WTC11 (cell line): ENCODE results near the gene NXN. TPM values are rescaled to one million over a fixed set of nuclear protein-coding genes. Genes with fewer than 3 reads are reported as not detected.
"Not testable (repeated sequence)": the region's sequence is repeated elsewhere in the genome, so short reads cannot be mapped to it uniquely, and the experiment has no call there.

ENCODE experiments used
- ATAC-seq: fragments of 200-7000 bp; cut with Tn5 transposase; 2 replicates; pipeline ENCODE4 v1.10.0; 2021; ENCODE audit warnings: mild to moderate bottlenecking, moderate library complexity
- CTCF ChIA-PET: fragments of 300-600 bp; sonication (Branson Sonifier 250); formaldehyde crosslinking; loops from one replicate; lab custom pipeline; 2021; ENCODE audit warnings: antibody characterized with exemption; lab: Charles Lee
- POLR2A ChIA-PET: fragments of 350-600 bp; sonication (Branson Sonifier 250); formaldehyde crosslinking; loops from one replicate; lab custom pipeline; 2021; ENCODE audit warnings: antibody characterized with exemption; lab: Charles Lee
- DNase-seq: peaks from one replicate; pipeline ENCODE4 v3.0.0; 2021; ENCODE audit warnings: low spot score
- H3K27ac Mint-ChIP-seq: 2 replicates; pipeline ENCODE4 v1.8.0; 2021; ENCODE audit warnings: mixed read lengths
- H3K27me3 Mint-ChIP-seq: 2 replicates; pipeline ENCODE4 v1.8.0; 2021; ENCODE audit warnings: low read depth, mild to moderate bottlenecking, moderate library complexity, mixed read lengths
- H3K36me3 Mint-ChIP-seq: 2 replicates; pipeline ENCODE4 v1.8.0; 2021; ENCODE audit warnings: mixed read lengths
- H3K4me1 Mint-ChIP-seq: 2 replicates; pipeline ENCODE4 v1.8.0; 2022; ENCODE audit warnings: mixed read lengths
- H3K4me3 Mint-ChIP-seq: 2 replicates; pipeline ENCODE4 v1.8.0; 2021; ENCODE audit warnings: mild to moderate bottlenecking, moderate library complexity, mixed read lengths
- H3K9me3 Mint-ChIP-seq: 2 replicates; pipeline ENCODE4 v1.8.0; 2021; ENCODE audit warnings: mixed read lengths
- FOXP1 ChIP-seq: sonication (generic); formaldehyde crosslinking; IDR thresholded peaks from 2 replicates; pipeline ENCODE4 v1.8.0; 2022; ENCODE audit warnings: missing genetic modification reagents, mild to moderate bottlenecking, moderate library complexity, borderline replicate concordance
- IRF2 ChIP-seq: sonication (generic); formaldehyde crosslinking; IDR thresholded peaks from 2 replicates; pipeline ENCODE4 v1.8.0; 2022; ENCODE audit warnings: low read depth, missing genetic modification reagents, borderline replicate concordance
- SMAD4 ChIP-seq: sonication (generic); formaldehyde crosslinking; IDR thresholded peaks from 2 replicates; pipeline ENCODE4 v1.8.0; 2022; ENCODE audit warnings: mild to moderate bottlenecking, missing genetic modification reagents
- total RNA-seq: library from RNA; stranded (reverse); gene quantifications from 3 replicates; pipeline ENCODE4 v1.2.3, GENCODE V29; 2021
- TF ChIP-seq, protein P1 (sequence below): sonication (generic); formaldehyde crosslinking; IDR thresholded peaks from 2 replicates; pipeline ENCODE4 v1.8.1; 2023; ENCODE audit warnings: mild to moderate bottlenecking, moderate library complexity, missing genetic modification reagents
- TF ChIP-seq, protein P2 (sequence below): sonication (generic); formaldehyde crosslinking; IDR thresholded peaks from 2 replicates; pipeline ENCODE4 v1.8.1; 2022; ENCODE audit warnings: low read depth, missing genetic modification reagents, borderline replicate concordance
- TF ChIP-seq, protein P3 (sequence below): sonication (generic); formaldehyde crosslinking; IDR thresholded peaks from 2 replicates; pipeline ENCODE4 v1.8.0; 2023; ENCODE audit warnings: missing genetic modification reagents
- TF ChIP-seq, protein P4 (sequence below): sonication (generic); formaldehyde crosslinking; IDR thresholded peaks from 2 replicates; pipeline ENCODE4 v1.8.1; 2023; ENCODE audit warnings: mild to moderate bottlenecking, missing genetic modification reagents, moderate library complexity
- TF ChIP-seq, protein P5 (sequence below): sonication (generic); formaldehyde crosslinking; IDR thresholded peaks from 2 replicates; pipeline ENCODE4 v1.8.0; 2022; ENCODE audit warnings: missing genetic modification reagents

The NXN gene
- total RNA-seq, 1 experiment from 2014 or later = 96.8 TPM

DNA sequence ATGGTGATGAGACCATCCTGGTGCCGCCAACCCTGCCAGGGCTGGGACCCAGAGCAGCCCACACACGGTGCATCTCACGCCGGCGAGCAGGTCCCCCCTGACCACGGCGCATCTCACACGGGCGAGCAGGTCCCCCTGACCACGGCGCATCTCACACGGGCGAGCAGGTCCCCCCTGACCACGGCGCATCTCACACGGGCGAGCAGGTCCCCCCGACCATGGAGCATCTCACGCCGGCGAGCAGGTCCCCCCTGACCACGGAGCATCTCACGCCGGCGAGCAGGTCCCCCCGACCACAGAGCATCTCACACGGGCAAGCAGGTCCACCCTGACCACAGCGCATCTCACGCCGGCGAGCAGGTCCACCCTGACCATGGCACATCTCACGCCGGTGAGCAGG, 138.3 kb downstream of the NXN start (continued):
- TF ChIP-seq, protein P1, sequence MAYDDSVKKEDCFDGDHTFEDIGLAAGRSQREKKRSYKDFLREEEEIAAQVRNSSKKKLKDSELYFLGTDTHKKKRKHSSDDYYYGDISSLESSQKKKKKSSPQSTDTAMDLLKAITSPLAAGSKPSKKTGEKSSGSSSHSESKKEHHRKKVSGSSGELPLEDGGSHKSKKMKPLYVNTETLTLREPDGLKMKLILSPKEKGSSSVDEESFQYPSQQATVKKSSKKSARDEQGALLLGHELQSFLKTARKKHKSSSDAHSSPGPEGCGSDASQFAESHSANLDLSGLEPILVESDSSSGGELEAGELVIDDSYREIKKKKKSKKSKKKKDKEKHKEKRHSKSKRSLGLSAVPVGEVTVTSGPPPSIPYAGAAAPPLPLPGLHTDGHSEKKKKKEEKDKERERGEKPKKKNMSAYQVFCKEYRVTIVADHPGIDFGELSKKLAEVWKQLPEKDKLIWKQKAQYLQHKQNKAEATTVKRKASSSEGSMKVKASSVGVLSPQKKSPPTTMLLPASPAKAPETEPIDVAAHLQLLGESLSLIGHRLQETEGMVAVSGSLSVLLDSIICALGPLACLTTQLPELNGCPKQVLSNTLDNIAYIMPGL (CRISPR knock-in tag) = no peak
- TF ChIP-seq FOXP1 (CRISPR knock-in tag) (no peak), IRF2 (CRISPR knock-in tag) (no peak)
- TF ChIP-seq, protein P2, sequence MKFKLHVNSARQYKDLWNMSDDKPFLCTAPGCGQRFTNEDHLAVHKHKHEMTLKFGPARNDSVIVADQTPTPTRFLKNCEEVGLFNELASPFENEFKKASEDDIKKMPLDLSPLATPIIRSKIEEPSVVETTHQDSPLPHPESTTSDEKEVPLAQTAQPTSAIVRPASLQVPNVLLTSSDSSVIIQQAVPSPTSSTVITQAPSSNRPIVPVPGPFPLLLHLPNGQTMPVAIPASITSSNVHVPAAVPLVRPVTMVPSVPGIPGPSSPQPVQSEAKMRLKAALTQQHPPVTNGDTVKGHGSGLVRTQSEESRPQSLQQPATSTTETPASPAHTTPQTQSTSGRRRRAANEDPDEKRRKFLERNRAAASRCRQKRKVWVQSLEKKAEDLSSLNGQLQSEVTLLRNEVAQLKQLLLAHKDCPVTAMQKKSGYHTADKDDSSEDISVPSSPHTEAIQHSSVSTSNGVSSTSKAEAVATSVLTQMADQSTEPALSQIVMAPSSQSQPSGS (CRISPR knock-in tag) = no peak

DNA sequence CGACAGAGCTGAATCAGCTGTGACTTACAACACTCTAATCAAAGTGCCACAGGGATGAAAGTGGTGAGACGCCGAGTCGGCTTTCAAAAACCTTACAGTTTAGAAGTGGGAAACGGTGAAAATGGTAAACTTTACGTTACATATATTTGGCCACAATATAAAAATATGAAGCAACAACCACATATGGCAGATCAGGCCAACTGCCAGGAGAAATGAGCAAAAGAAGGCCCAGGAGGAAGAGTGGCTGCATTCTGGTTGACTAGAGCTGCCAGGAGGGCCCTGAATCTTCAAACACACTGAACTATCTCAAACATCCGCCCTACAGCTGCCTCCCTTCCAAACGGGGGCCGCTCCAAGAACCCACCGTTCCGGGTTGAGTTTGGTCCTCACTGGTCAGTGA, 141.1 kb downstream of the NXN start:
- no peaks in the 10 kb centered on the region for H3K27me3 Mint-ChIP-seq
- POLR2A ChIA-PET = no interaction called here
- peaks cover 2% of the 10 kb centered on the region for H3K36me3 Mint-ChIP-seq
- peaks cover 3% of the 10 kb centered on the region; the same call in 1 of the 2 replicates for H3K9me3 Mint-ChIP-seq
- no peak overlapping the region for H3K27ac Mint-ChIP-seq
- ATAC-seq (no peak), DNase-seq (no peak)
- CTCF ChIA-PET = interaction anchor here (0.7 kb wide), 1 partner anchor 805 kb away, joined by 4 read pairs; no protein-coding TSS in a partner anchor
- H3K4me3 Mint-ChIP-seq = no peak overlapping the region
- TF ChIP-seq, protein P3, sequence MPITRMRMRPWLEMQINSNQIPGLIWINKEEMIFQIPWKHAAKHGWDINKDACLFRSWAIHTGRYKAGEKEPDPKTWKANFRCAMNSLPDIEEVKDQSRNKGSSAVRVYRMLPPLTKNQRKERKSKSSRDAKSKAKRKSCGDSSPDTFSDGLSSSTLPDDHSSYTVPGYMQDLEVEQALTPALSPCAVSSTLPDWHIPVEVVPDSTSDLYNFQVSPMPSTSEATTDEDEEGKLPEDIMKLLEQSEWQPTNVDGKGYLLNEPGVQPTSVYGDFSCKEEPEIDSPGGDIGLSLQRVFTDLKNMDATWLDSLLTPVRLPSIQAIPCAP = no peak
- TF ChIP-seq, protein P4, sequence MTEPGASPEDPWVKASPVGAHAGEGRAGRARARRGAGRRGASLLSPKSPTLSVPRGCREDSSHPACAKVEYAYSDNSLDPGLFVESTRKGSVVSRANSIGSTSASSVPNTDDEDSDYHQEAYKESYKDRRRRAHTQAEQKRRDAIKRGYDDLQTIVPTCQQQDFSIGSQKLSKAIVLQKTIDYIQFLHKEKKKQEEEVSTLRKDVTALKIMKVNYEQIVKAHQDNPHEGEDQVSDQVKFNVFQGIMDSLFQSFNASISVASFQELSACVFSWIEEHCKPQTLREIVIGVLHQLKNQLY (CRISPR knock-in tag) = no peak
- peaks cover 20% of the 10 kb centered on the region for H3K4me1 Mint-ChIP-seq

DNA sequence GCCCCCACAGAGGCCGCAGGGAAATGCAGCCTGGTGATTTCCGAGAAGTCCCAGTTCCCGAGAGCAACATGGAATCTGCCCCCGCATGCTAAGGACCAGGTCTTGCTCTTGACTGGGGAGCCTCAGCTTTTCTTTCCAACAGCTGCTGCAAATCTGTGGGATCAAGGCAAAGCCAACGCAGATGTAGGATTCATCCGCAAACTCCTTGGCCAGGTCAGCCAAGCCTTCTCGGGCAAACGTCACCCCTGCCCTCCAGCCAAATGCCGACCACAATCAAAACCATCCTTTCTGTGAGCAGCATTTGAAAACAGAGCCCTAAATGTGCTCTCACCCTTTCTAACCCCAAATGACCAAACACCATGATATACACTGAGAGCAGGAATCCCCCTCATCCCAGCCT, 143.4 kb downstream of the NXN start:
- DNase-seq = no peak
- H3K4me3 Mint-ChIP-seq = no peak overlapping the region
- peak; percentile 24 for ATAC-seq

DNA sequence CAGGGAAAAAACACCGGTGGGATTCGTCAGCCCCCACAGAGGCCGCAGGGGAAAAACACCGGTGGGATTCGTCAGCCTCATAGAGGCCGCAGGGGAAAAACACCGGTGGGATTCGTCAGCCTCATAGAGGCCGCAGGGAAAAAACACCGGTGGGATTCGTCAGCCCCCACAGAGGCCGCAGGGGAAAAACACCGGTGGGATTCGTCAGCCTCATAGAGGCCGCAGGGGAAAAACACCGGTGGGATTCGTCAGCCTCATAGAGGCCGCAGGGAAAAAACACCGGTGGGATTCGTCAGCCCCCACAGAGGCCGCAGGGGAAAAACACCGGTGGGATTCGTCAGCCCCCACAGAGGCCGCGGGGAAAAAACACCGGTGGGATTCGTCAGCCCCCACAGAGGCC, 143.9 kb downstream of the NXN start:
- CTCF ChIA-PET = interaction anchor here (2.5 kb wide), 1 partner anchor 44 kb away, joined by 8 read pairs; no protein-coding TSS in a partner anchor
- H3K36me3 Mint-ChIP-seq, H3K27me3 Mint-ChIP-seq, ATAC-seq, H3K27ac Mint-ChIP-seq, H3K9me3 Mint-ChIP-seq, DNase-seq, H3K4me3 Mint-ChIP-seq, POLR2A ChIA-PET: not testable (repeated sequence)
- H3K4me1 Mint-ChIP-seq = peaks cover 17% of the 10 kb centered on the region

More for the DNA sequence above, 143.4 kb downstream of the NXN start:
- TF ChIP-seq, protein P5, sequence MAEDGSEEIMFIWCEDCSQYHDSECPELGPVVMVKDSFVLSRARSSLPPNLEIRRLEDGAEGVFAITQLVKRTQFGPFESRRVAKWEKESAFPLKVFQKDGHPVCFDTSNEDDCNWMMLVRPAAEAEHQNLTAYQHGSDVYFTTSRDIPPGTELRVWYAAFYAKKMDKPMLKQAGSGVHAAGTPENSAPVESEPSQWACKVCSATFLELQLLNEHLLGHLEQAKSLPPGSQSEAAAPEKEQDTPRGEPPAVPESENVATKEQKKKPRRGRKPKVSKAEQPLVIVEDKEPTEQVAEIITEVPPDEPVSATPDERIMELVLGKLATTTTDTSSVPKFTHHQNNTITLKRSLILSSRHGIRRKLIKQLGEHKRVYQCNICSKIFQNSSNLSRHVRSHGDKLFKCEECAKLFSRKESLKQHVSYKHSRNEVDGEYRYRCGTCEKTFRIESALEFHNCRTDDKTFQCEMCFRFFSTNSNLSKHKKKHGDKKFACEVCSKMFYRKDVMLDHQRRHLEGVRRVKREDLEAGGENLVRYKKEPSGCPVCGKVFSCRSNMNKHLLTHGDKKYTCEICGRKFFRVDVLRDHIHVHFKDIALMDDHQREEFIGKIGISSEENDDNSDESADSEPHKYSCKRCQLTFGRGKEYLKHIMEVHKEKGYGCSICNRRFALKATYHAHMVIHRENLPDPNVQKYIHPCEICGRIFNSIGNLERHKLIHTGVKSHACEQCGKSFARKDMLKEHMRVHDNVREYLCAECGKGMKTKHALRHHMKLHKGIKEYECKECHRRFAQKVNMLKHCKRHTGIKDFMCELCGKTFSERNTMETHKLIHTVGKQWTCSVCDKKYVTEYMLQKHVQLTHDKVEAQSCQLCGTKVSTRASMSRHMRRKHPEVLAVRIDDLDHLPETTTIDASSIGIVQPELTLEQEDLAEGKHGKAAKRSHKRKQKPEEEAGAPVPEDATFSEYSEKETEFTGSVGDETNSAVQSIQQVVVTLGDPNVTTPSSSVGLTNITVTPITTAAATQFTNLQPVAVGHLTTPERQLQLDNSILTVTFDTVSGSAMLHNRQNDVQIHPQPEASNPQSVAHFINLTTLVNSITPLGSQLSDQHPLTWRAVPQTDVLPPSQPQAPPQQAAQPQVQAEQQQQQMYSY (CRISPR knock-in tag) = 0 out of 2 replicates have a peak, but pooled peaks have one; percentile 8
- no peak for TF ChIP-seq SMAD4 (CRISPR knock-in tag)
- POLR2A ChIA-PET = no interaction called here
- Mint-ChIP-seq H3K27ac (peak overlapping the region; percentile 85), H3K36me3 (no peaks in the 10 kb centered on the region), H3K27me3 (no peaks in the 10 kb centered on the region), H3K9me3 (peaks cover 3% of the 10 kb centered on the region; the same call in 1 of the 2 replicates), H3K4me1 (peaks cover 17% of the 10 kb centered on the region)
- CTCF ChIA-PET = interaction anchor here (1.1 to 2.5 kb wide), 4 partner anchors 41 to 145 kb away, joined by 3 to 8 read pairs (median 4); no protein-coding TSS in a partner anchor
